HG03460 (cell line): Measurements from ENCODE around the gene VAMP7.
A peak's percentile ranks its signal among the peaks of the same experiment; 100 is the strongest.
"Not testable (repeated sequence)": the region's sequence is repeated elsewhere in the genome, so short reads cannot be mapped to it uniquely, and the experiment has no call there.

Experiments used
- ATAC-seq: cut with Tn5 transposase; IDR thresholded peaks from one replicate; pipeline ENCODE4 v1.9.1; 2021; ENCODE audit not compliant: unreplicated experiment

VAMP7 gene

DNA sequence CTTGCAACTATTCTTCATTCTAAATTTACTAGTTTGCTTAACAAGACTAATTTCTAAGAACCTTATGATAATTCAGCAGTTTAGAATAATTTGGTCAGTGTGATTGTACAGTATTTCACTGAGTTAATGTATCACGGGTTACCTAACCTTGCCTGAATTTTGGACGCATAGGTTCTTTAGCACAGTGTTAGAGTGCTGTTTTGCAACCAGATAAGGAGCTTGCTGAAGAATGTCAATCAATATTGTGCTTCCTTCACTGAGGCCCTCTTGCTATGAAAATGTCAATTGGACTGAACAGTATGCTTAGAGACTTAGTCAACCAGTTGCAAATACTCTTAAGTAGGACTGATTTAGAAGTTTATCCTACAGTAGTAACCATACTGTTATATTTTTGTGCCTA lies 19.6 kb downstream of the VAMP7 start:
- ATAC-seq: no peak

DNA sequence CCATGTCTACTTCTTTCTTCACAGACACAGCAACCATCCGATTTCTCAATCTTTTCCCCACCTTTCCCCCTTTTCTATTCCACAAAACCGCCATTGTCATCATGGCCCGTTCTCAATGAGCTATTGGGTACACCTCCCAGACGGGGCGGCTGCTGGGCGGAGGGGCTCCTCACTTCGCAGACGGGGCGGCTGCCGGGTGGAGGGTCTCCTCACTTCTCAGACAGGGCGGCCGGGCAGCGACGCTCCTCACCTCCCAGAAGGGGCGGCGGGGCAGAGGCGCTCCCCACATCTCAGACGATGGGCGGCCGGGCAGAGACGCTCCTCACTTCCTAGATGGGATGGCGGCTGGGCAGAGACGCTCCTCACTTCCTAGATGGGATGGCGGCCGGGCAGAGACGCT lies 26.5 kb downstream of the VAMP7 start:
- ATAC-seq: not testable (repeated sequence)

GRCh38 chrX:155923200-155923599 lies 42.1 kb downstream of the VAMP7 start:
- ATAC-seq: no peak

DNA sequence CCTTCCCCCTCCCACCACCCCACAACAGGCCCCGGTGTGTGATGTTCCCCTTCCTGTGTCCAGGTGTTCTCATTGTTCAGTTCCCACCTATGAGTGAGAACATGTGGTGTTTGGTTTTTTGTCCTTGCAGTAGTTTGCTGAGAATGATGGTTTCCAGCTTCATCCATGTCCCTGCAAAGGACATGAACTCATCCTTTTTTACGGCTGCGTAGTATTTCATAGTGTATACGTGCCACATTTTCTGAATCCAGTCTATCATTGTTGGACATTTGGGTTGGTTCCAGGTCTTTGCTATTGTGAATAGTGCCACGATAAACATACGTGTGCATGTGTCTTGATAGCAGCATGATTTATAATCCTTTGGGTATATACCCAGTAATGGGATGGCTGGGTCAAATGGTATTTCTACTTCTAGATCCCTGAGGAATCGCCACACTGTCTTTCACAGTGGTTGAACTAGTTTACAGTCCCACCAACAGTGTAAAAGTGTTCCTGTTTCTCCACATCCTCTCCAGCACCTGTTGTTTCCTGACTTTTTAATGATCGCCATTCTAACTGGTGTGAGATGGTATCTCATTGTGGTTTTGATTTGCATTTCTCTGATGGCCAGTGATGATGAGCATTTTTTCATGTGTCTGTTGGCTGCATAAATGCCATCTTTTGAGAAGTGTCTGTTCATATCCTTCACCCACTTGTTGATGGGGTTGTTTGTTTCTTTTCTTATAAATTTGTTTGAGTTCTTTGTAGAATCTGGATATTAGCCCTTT lies 49.9 kb downstream of the VAMP7 start:
- not testable (repeated sequence) for ATAC-seq

- no peak for ATAC-seq
Observed at GRCh38 chrX:155938132-155938531, 57.0 kb downstream of the VAMP7 start.

- no peak for ATAC-seq
Observed at GRCh38 chrX:155949098-155949497, 68.0 kb downstream of the VAMP7 start.

GRCh38 chrX:155951237-155951789 lies 70.2 kb downstream of the VAMP7 start:
- ATAC-seq: no peak

- ATAC-seq: no peak
Observed at GRCh38 chrX:155953055-155953454, 71.9 kb downstream of the VAMP7 start.

DNA sequence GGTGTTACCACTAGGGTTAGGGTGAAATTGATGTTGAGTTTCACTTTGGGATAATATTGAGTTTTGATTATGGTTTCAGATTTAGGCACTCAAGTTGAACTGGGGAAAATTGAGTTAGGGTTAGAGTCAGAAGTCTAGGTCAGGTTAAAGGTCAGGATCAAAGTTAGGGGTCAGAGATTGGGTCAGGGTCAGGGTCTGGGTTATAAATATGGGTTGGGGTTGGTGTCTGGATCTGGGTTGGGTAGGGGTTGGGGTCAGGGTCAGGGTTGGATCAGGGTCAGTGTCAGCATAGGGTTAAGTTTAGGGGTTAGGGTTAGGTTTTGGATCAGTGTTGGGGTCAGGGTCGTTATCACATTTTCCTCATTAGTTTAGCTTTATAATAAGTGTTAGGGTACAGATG lies 73.6 kb downstream of the VAMP7 start:
- no peak for ATAC-seq

GRCh38 chrX:155956099-155956498 lies 75.0 kb downstream of the VAMP7 start:
- ATAC-seq: no peak

DNA sequence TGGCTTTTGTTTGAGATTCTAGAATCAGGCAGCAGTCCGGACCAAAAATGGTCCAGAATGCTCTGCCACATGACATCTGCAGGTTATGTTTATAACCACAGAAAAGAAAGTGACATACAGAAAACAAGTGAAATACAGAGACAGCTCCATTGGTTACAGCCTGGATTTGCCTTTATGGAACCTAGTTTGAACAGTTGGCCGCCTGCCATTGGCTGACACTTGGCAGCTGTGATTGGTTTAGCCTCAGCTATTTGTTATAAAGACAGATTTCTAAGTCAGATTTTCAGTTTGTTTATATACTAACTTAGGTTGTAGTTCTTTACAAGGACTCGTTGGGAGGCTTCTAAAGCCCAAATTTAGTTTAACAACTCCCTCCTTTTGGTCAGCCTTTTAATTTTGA lies 75.5 kb downstream of the VAMP7 start:
- no peak for ATAC-seq

DNA sequence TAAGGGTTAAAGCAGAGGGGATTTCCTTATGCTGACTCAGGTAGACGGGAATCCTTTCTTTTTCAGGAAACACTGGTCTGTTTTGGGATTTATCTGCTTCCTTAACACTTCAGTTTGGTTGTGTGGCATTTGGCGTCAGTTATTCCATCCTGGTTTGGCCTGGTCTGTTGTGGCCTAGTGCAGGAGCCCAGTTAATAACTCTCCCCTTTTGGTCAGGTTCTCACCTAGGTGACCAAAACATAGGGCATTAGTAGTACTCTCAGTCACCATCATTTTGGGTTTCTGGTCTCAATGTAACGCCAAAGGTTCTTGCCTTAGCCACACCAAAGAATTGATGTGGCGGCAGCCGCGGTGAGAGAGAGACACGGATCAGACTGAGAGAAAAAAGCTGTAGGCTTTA lies 76.7 kb downstream of the VAMP7 start:
- no peak for ATAC-seq

DNA sequence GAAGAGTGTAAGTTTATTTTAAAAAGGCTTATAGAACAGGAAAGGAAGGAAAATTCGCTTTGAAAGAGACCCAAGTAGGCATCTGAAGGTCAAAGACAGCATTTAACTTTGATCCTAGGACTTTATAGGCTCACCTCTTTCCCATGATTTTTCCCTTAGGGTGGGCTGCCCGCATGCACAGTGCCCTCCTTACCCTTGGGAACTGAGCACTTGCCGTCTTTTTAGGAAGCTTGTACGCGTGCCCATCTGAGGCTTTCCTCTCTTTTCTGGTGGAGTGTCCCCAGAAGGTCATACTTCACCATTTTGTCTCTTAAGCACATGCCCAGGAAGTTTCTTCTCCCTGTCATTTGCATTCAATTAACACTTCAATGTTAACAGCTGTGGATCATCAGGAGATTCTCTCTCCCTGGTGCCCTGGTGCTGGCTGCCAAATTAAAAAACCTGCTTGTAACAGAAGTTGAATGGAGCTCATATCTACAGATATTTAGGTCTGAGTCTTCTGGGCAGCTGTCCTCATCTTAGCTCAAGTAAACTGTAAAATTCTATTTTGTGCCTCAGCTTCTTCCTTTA lies 78.0 kb downstream of the VAMP7 start:
- no peak for ATAC-seq

GRCh38 chrX:155962906-155963305 lies 81.8 kb downstream of the VAMP7 start:
- ATAC-seq: no peak

GRCh38 chrX:155966876-155967275 lies 85.7 kb downstream of the VAMP7 start:
- peak; percentile 73 for ATAC-seq

GRCh38 chrX:155967653-155968325 lies 86.6 kb downstream of the VAMP7 start:
- ATAC-seq: no peak

- no peak for ATAC-seq
Observed at GRCh38 chrX:155968326-155968661, 87.1 kb downstream of the VAMP7 start.

GRCh38 chrX:155968791-155969190 lies 87.6 kb downstream of the VAMP7 start:
- no peak for ATAC-seq

GRCh38 chrX:155971658-155972057 lies 90.5 kb downstream of the VAMP7 start:
- ATAC-seq: not testable (repeated sequence)

GRCh38 chrX:155972241-155972640 lies 91.1 kb downstream of the VAMP7 start:
- not testable (repeated sequence) for ATAC-seq

- ATAC-seq: no peak
Observed at GRCh38 chrX:155983326-155983725, 102.2 kb downstream of the VAMP7 start.

DNA sequence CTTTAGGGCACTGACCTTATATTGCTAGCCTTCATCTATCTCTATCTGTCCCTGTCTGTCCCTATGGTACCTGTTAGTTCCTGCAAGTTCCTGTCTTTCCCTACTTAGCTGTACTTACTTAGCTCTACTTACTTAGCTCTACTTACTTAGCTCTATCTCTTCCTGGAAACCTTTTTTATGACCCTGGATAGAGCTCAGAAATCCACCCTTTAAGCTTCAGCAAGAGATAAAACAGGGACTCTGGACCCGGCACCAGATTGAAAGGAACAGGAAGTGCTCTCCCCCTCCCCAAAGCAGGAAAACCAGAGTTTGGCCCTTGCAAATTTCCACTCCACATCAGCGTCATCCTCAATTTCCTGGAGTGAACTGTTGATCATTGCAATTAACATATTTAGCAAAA lies 104.1 kb downstream of the VAMP7 start:
- ATAC-seq: no peak
